ENCODE results near the gene NIBAN1.

DNA sequence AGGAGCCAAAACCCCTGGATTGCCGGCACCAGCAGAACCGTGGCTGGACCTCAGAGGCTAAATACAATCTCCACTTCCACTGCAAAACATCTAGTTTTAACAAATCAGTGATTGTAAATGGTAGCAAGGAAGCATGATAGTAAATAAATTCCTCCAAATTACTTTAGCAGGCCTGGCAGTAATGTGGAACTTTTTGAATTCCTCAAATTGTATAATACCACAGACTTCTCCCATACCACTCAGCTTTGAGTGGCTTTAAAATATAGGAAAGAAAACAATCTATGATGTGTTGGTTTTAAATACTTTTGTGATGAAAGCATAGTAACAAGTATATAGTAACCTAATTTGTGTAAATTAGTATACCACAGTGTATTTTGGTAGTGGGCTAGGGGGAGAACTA is 34.1 kb downstream of the NIBAN1 start:
- no peak for TF ChIP-seq POLR2A (IDR thresholded peaks at IDR 0.05)
- TF ChIP-seq, protein P1, sequence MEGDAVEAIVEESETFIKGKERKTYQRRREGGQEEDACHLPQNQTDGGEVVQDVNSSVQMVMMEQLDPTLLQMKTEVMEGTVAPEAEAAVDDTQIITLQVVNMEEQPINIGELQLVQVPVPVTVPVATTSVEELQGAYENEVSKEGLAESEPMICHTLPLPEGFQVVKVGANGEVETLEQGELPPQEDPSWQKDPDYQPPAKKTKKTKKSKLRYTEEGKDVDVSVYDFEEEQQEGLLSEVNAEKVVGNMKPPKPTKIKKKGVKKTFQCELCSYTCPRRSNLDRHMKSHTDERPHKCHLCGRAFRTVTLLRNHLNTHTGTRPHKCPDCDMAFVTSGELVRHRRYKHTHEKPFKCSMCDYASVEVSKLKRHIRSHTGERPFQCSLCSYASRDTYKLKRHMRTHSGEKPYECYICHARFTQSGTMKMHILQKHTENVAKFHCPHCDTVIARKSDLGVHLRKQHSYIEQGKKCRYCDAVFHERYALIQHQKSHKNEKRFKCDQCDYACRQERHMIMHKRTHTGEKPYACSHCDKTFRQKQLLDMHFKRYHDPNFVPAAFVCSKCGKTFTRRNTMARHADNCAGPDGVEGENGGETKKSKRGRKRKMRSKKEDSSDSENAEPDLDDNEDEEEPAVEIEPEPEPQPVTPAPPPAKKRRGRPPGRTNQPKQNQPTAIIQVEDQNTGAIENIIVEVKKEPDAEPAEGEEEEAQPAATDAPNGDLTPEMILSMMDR (IDR thresholded peaks at IDR 0.05) = no peak

Data from testis (tissue), 2 donors.